Body of pancreas (tissue), 4 donors: Measurements from ENCODE around the gene ZNF771. TPM values are rescaled to one million over a fixed set of nuclear protein-coding genes. Genes with fewer than 3 reads are reported as not detected.

ENCODE experiments used
- ATAC-seq: fragments of 150-250 bp; one replicate; pipeline ENCODE4 v1.9.1; 2016
- DNase-seq, 4 donors: peaks; one replicate each; pipeline ENCODE4 v3.0.0-alpha.2; 2019
- H3K27ac ChIP-seq, 4 donors: fragments of 200-600 bp; sonication (generic); 1 replicate in 3 of 4; 2 replicates in 1 of 4; pipeline versions ENCODE4 v1.5.1 to v1.6.1; 2016 to 2019; ENCODE audit warnings: mild to moderate bottlenecking in 1 of 4, mixed read lengths in 1 of 4, moderate library complexity in 1 of 4
- H3K27me3 ChIP-seq, 2 donors: fragments of 200-600 bp; sonication (generic); one replicate each; pipeline ENCODE4 v1.6.0; 2016; ENCODE audit warnings: mild to moderate bottlenecking in 1 of 2
- H3K36me3 ChIP-seq, 2 donors: fragments of 200-600 bp; sonication (generic); replicated peaks in 1 of 2; 2 replicates each; pipeline ENCODE4 v1.5.1; 2016; ENCODE audit warnings: low read depth in 2 of 2; ENCODE audit not compliant: insufficient read depth in 1 of 2
- H3K4me1 ChIP-seq: fragments of 200-600 bp; sonication (generic); one replicate; pipeline ENCODE4 v1.6.0; 2016
- H3K4me3 ChIP-seq, 2 donors: fragments of 200-600 bp; sonication (generic); 1 replicate in 1 of 2; 2 replicates in 1 of 2; pipeline ENCODE4 v1.5.1; 2016 to 2019
- H3K9me3 ChIP-seq, 3 donors: fragments of 200-600 bp; sonication (generic); 1 replicate in 2 of 3; 2 replicates in 1 of 3; pipeline ENCODE4 v1.5.1; 2016
- CTCF ChIP-seq, 7 experiments: fragments of 450-650 bp in 4 of 7; fragments of 200-600 bp in 3 of 7; sonication (generic) in 3 of 7; IDR thresholded peaks; one replicate each; pipeline ENCODE4 v1.5.1; 2016 to 2019; ENCODE audit warnings: antibody characterized with exemption in 7 of 7
- POLR2A ChIP-seq, 3 donors: fragments of 450-650 bp; IDR thresholded peaks; one replicate each; pipeline ENCODE4 v1.6.1; 2016; ENCODE audit warnings: antibody characterized with exemption in 3 of 3, mild to moderate bottlenecking in 2 of 3
- WGBS, 2 donors: methylation state at CpG; one replicate each; pipeline ENCODE4 v1.1.5; 2017; 5-methylcytosine and 5-hydroxymethylcytosine counted together
- intact Hi-C: fragments of 100-400 bp; cut with DNase I; formaldehyde crosslinking; loops from one replicate; pipeline ENCODE4 v1.15.1; 2023
- total RNA-seq, 2 donors: library from RNA; depleted of rRNA; stranded (reverse); fragments of >200 nt; gene quantifications; one replicate each; pipeline ENCODE4 v1.1.0, GENCODE V29; 2016

The ZNF771 gene
- total RNA-seq, 2 donors from 2014 or later = 16.6 to 18.8 TPM

- H3K4me1 ChIP-seq = peaks cover 49% of the 10 kb centered on the region
- intact Hi-C loops = no loop called here
- no peak within 1 kb of the TSS for H3K4me3 ChIP-seq
- H3K36me3 ChIP-seq = no peaks in the 10 kb centered on the region
- 98 to 100% methylated on average over 5 to 6 of the region's 6 CpGs for WGBS, 2 donors
- ATAC-seq = no peak
- H3K9me3 ChIP-seq = no peaks in the 10 kb centered on the region
- TF ChIP-seq POLR2A (IDR thresholded peaks at IDR 0.05) (no peak), CTCF (IDR thresholded peaks at IDR 0.05) (no peak)
- DNase-seq = no peak
- H3K27me3 ChIP-seq = no peaks in the 10 kb centered on the region
- H3K27ac ChIP-seq = peak within 1 kb of the TSS; percentile 23 to 89 (median 84)
Observed at GRCh38 chr16:30374538-30374937, 32.9 kb upstream of the ZNF771 start, which contains the start of gene MYL11. TSS of gene MYL11 (plus strand) at chr16:30374802. CDS start at chr16:30374858, 56 bp downstream.

- DNase-seq (no peak), ATAC-seq (no peak)
- Histone ChIP-seq H3K4me3 (no peak overlapping the region), H3K27me3 (no peaks in the 10 kb centered on the region), H3K36me3 (no peaks in the 10 kb centered on the region), H3K4me1 (peaks cover 48% of the 10 kb centered on the region), H3K27ac (no peak overlapping the region), H3K9me3 (no peaks in the 10 kb centered on the region)
- TF ChIP-seq CTCF (IDR thresholded peaks at IDR 0.05) (no peak), POLR2A (IDR thresholded peaks at IDR 0.05) (no peak)
- 78 to 86% methylated on average over 6 to 8 of the region's 8 CpGs for WGBS, 2 donors
- intact Hi-C loops = no loop called here
Observed at GRCh38 chr16:30375864-30376263, 31.5 kb upstream of the ZNF771 start.

- 92% methylated on average over 2 to 8 of the region's 8 CpGs for WGBS, 2 donors
- intact Hi-C loops = no loop called here
- H3K4me3 ChIP-seq = no peak overlapping the region
- TF ChIP-seq POLR2A (IDR thresholded peaks at IDR 0.05) (no peak), CTCF (IDR thresholded peaks at IDR 0.05) (no peak)
- H3K4me1 ChIP-seq = peaks cover 42% of the 10 kb centered on the region
- no peak for ATAC-seq
- H3K27ac ChIP-seq = peak overlapping the region in 3 of 4 donors; percentile 96 to 100 (median 97)
- no peaks in the 10 kb centered on the region for H3K36me3 ChIP-seq
- no peaks in the 10 kb centered on the region for H3K9me3 ChIP-seq
- DNase-seq = no peak
- no peaks in the 10 kb centered on the region for H3K27me3 ChIP-seq
Observed at GRCh38 chr16:30376461-30376902, 30.9 kb upstream of the ZNF771 start.

- ATAC-seq = no peak
- Histone ChIP-seq H3K9me3 (no peaks in the 10 kb centered on the region), H3K36me3 (no peaks in the 10 kb centered on the region), H3K27ac (peak overlapping the region; percentile 90 to 100 (median 96)), H3K27me3 (no peaks in the 10 kb centered on the region), H3K4me3 (no peak overlapping the region), H3K4me1 (peaks cover 35% of the 10 kb centered on the region)
- intact Hi-C loops = no loop called here
- TF ChIP-seq POLR2A (IDR thresholded peaks at IDR 0.05) = no peak
- TF ChIP-seq CTCF (IDR thresholded peaks at IDR 0.05) = no peak
- 49 to 71% methylated on average over 23 to 29 of the region's 29 CpGs for WGBS, 2 donors
- DNase-seq = no peak
Observed at GRCh38 chr16:30377050-30377811, 30.2 kb upstream of the ZNF771 start.
